GDM1 (cell line): ENCODE data around the gene STAT6.
A peak's percentile ranks its signal among the peaks of the same experiment; 100 is the strongest.

Experiments used
- DNase-seq: peaks from one replicate; lab custom pipeline; 2025; lab: John Stamatoyannopoulos, UW

STAT6 gene

GRCh38 chr12:57111031-57111734, at the start of gene STAT6:
STAT6 (minus strand) TSS chr12:57111362; CDS start chr12:57108278, 3,084 bp downstream.
- peak; percentile 77 for DNase-seq

- DNase-seq = no peak
These were observed 49.6 kb upstream of the STAT6 start for GRCh38 chr12:57160741-57161140.

- no peak for DNase-seq
These were observed 48.9 kb upstream of the STAT6 start for GRCh38 chr12:57160040-57160439.

GRCh38 chr12:57159311-57159710, 48.1 kb upstream of the STAT6 start:
- DNase-seq = no peak

- DNase-seq = no peak
These were observed 47.5 kb upstream of the STAT6 start for GRCh38 chr12:57158665-57159064.

- DNase-seq = no peak
These were observed 47.0 kb upstream of the STAT6 start for GRCh38 chr12:57158186-57158585.

- DNase-seq = peak; percentile 57
These were observed 46.5 kb upstream of the STAT6 start for GRCh38 chr12:57157588-57158173.

GRCh38 chr12:57156701-57157403, 45.7 kb upstream of the STAT6 start:
- no peak for DNase-seq

- no peak for DNase-seq
These were observed 43.8 kb upstream of the STAT6 start for GRCh38 chr12:57154804-57155434.

GRCh38 chr12:57154076-57154475, 42.9 kb upstream of the STAT6 start:
- DNase-seq = no peak

GRCh38 chr12:57153415-57153997, 42.3 kb upstream of the STAT6 start:
- DNase-seq = no peak

- DNase-seq = no peak
These were observed 41.5 kb upstream of the STAT6 start for GRCh38 chr12:57152639-57153038.

- DNase-seq = no peak
These were observed 40.8 kb upstream of the STAT6 start for GRCh38 chr12:57151741-57152630.

- no peak for DNase-seq
These were observed 39.3 kb upstream of the STAT6 start for GRCh38 chr12:57150400-57151000.

- no peak for DNase-seq
These were observed 38.2 kb upstream of the STAT6 start for GRCh38 chr12:57149245-57149900.

- no peak for DNase-seq
These were observed 37.5 kb upstream of the STAT6 start for GRCh38 chr12:57148469-57149244.

- DNase-seq = no peak
These were observed 36.1 kb upstream of the STAT6 start, which contains the start of gene LRP1-AS for GRCh38 chr12:57146961-57147944. LRP1-AS (minus strand) TSS chr12:57147619.

- DNase-seq = no peak
These were observed 34.9 kb upstream of the STAT6 start for GRCh38 chr12:57146092-57146491.
